ENCODE measurements around the gene C1QC.

GRCh38 chr1:22652881-22653316 lies 9.5 kb downstream of the C1QC start, which contains the start of gene C1QB:
- TF ChIP-seq CTCF (IDR thresholded peaks at IDR 0.05) (no peak), POLR2A (IDR thresholded peaks at IDR 0.05) (peak in 2 of 4 donors; percentile 14 to 41)

Measured in esophagus squamous epithelium (tissue), 4 donors.